ENCODE data around the gene NCS1.

NCS1 gene

DNA sequence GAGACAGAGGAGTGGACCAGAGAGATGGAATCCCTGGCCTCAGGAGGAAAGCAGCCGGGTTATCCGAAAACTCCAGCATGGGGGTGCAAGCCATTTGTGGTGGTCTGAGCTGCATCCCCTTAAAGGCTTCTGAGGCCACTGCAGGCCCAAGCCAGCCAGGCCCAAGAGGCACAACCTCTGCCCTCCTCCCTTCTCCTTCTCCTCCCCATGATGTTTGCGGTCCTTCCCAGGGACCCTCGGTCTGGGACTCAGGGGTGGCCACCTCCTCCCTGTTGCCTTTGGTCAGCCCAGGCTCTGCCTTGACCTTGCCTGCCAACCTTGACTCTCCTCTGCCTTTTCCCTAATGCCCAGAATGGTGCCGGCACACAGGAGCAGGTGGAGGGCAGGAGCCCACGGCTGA lies 4.6 kb downstream of the NCS1 start:
- no peak overlapping the region for H3K4me3 Mint-ChIP-seq
- no peak overlapping the region for H3K27ac Mint-ChIP-seq
- CTCF ChIA-PET, result no interaction called here

DNA sequence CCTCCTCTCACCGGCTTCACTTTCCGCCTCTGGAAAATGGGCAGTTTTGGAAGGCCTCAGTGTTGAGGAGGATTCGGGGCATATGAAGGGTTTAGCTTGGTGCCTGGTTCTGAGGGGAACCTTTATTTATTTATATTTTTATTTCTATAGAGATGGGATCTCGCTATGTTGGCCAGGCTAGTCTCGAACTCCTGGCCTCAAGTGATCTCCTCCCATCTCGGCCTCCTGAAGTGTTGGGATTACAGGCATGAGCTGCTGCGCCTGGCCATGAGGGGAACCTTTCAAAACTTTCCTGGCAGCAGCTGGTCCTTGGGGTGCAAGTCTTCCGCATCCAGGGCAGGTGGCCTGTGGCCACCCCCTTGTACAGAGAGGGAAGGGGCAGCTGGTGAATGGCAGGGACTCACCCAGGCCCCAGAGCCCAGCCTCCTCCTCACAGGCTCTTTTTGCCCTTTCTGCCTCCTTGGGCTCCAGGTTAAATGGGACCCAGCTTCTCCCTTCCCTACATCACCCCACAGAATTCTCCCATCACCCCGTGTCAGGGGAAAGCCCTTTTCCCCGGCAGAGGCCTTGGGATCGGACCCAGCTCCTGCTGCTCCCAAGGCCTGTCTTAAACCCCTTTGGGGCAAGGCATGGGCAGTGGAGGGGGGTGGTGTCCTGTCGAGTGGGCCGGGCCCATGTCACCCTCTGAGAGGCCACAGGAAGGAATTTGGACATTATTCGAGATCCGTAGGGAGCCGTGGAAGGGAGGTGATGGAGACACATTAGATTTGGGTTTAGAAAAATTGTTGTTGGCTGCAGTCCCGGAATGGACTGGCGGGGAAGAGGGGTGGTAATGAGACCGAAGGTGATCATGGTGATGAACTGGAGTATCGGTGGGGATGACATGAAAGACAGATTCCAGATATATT lies 5.9 kb downstream of the NCS1 start:
- H3K4me1 Mint-ChIP-seq, result peaks cover 2% of the 10 kb centered on the region
- no peaks in the 10 kb centered on the region for H3K36me3 Mint-ChIP-seq
- CTCF ChIA-PET, result no interaction called here
- H3K27ac Mint-ChIP-seq, result no peak overlapping the region
- DNase-seq, result no peak
- peaks cover 37% of the 10 kb centered on the region for H3K27me3 Mint-ChIP-seq
- no peak overlapping the region for H3K4me3 Mint-ChIP-seq
- no peaks in the 10 kb centered on the region for H3K9me3 Mint-ChIP-seq

More for the DNA sequence above, 4.6 kb downstream of the NCS1 start:
- no peak for DNase-seq
- H3K9me3 Mint-ChIP-seq, result no peaks in the 10 kb centered on the region
- H3K36me3 Mint-ChIP-seq, result no peaks in the 10 kb centered on the region
- H3K4me1 Mint-ChIP-seq, result peaks cover 3% of the 10 kb centered on the region
- H3K27me3 Mint-ChIP-seq, result peaks cover 42% of the 10 kb centered on the region

DNA sequence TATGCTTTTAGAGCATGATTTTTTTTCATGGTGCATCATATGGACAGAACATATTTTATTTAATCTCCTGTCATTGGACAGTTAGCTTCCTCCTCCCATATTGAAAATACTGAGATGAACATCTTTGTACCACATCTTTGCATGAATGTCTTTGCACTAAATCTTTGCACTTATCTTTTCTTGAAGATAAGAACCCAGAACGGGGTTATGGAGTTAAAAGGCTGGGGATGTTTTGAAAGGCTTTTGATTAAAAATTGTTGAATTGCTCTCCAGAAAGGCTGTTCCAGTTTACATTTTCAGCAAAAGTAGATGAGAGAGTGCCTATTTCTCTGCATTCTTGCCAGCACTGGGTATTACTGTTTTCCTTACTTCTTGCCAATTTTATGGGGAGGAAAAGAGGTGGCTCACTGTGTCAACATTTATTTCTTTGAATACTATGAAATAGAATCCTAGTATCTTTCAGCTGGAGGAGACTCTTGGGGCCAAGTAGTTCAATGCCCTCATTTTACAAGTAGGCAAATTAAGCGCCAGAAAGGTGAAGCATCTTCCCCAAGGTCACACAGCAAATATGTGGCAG lies 7.2 kb downstream of the NCS1 start:
- Mint-ChIP-seq H3K36me3 (no peaks in the 10 kb centered on the region), H3K27ac (no peak overlapping the region)

DNA sequence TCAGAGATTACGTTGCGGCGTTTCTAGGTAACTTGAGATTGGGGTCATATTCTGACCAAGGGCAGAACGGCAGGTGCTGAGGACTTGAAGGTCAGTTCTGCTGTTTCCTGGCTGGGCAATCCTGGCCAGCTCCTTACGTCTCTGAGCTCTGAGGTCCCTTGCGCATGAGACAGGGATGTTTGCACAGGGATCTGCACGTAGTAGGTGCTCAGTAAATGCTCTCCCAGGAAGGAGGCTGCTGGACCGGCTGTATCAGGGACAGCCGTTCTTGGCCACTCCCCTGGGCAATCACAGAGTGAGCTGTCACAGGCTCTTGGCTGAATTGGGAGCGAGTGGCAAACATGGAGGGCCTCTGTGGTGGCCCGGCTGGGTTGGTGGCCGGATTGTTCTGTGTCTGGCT lies 8.3 kb downstream of the NCS1 start:
- Mint-ChIP-seq H3K27ac (no peak overlapping the region), H3K27me3 (peaks cover 17% of the 10 kb centered on the region), H3K36me3 (no peaks in the 10 kb centered on the region), H3K9me3 (no peaks in the 10 kb centered on the region), H3K4me1 (no peaks in the 10 kb centered on the region), H3K4me3 (no peak overlapping the region)
- CTCF ChIA-PET, result no interaction called here
- DNase-seq, result no peak

More for the DNA sequence above, 7.2 kb downstream of the NCS1 start:
- Mint-ChIP-seq H3K27me3 (peaks cover 28% of the 10 kb centered on the region), H3K9me3 (no peaks in the 10 kb centered on the region), H3K4me1 (no peaks in the 10 kb centered on the region), H3K4me3 (no peak overlapping the region)
- DNase-seq, result no peak
- CTCF ChIA-PET, result no interaction called here

DNA sequence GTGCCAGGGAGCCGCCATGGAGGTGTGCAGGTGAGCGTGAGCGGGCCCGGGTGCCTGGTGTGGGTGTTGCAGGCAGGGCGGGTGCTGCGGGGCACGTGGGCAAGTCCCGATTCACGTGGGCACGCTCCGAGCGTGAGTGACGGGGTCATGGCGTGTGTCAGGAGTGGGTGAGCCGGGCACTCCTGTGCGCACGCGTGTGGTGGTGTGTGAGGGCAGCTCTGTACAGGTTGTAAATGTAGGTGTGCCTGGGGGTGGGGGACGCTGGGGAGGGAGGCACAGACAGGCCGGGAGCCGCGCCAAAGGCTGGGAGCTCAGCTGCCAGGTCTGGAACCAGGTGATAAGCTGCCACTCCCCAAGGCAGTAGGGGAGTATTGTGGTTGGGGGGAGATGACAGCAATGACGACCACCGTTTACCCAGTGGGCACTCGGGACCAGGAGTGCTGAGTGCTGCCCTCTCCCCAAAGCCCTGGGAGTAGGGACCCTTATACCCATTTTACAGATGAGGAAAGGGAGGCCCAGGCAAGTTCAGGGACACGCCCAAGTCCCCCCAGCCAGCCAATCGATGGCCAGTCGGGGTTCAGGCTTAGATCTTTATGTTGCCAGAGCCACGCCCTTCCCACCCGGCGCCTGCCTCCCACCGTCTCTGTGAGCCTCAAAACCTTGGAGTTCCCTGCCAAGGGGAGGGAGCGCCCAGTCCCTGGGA lies 9.6 kb downstream of the NCS1 start:
- Mint-ChIP-seq H3K27me3 (peaks cover 15% of the 10 kb centered on the region), H3K4me1 (no peaks in the 10 kb centered on the region), H3K36me3 (no peaks in the 10 kb centered on the region), H3K27ac (no peak overlapping the region), H3K4me3 (no peak overlapping the region), H3K9me3 (no peaks in the 10 kb centered on the region)
- CTCF ChIA-PET, result no interaction called here
- DNase-seq, result no peak

DNA sequence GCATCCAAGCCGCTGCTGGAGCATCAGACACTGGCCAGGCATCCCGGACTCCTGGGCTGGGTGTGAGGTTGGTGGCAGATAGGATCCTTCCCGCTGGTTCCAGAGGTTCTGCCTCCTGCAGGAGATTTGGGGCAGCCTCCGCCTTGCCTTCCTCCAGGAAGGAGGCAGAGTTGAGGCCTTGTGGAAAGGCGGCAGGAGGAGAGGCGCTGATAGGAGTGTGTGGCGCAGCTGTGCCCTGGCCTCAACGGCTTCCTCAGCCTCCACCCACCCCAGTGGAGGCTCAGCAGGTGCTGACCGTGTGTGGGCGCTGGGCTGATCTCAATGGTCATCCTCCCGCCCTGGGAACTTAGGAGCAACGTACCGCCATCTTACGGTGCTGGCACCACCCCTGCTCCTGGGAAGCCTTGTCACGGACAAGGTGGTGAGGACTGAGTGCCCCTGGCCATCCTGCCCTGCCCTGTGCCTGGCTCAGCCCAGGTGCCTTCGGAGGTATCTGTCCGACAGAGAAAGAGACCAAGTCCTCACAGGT lies 10.2 kb downstream of the NCS1 start:
- CTCF ChIA-PET, result no interaction called here
- H3K4me3 Mint-ChIP-seq, result no peak overlapping the region
- no peak for DNase-seq
- H3K27me3 Mint-ChIP-seq, result peaks cover 15% of the 10 kb centered on the region
- no peak overlapping the region for H3K27ac Mint-ChIP-seq
- no peaks in the 10 kb centered on the region for H3K4me1 Mint-ChIP-seq
- no peaks in the 10 kb centered on the region for H3K36me3 Mint-ChIP-seq
- no peaks in the 10 kb centered on the region for H3K9me3 Mint-ChIP-seq

DNA sequence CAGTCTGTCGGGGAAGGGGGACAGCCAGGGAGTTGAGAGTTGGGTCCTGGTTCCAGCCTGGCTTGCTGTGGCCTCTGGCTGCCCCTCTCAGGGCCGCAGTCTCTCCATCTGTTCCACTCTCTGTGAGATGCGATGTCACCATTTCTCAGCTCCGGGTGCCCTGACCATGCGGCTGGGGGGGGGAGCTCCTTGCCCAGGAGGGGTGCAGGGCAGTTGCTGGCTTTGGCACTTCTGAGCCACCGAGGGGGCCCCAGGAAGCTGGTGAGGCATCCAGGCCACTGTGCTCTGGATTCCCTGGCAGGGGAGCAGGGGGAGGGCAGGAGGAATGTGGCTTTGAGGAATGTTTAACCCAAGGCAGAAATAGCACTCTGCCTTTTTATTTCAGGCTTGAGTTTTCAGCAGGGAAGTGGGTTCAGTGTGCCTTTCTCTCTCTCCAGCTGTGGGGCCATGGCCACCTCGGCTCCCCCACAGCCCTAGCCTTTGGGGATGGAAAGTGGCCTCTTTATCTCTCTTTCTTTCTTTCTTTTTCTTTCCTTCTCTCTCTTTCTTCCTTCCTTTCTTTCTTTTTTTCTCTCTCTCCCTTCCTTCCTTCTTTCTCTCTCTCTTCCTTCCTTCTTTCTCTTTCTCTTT lies 11.0 kb downstream of the NCS1 start:
- H3K4me3 Mint-ChIP-seq, result no peak overlapping the region
- CTCF ChIA-PET, result no interaction called here
- H3K27me3 Mint-ChIP-seq, result peaks cover 11% of the 10 kb centered on the region
- H3K27ac Mint-ChIP-seq, result no peak overlapping the region
- no peaks in the 10 kb centered on the region for H3K36me3 Mint-ChIP-seq
- H3K4me1 Mint-ChIP-seq, result no peaks in the 10 kb centered on the region
- no peak for DNase-seq
- H3K9me3 Mint-ChIP-seq, result no peaks in the 10 kb centered on the region

DNA sequence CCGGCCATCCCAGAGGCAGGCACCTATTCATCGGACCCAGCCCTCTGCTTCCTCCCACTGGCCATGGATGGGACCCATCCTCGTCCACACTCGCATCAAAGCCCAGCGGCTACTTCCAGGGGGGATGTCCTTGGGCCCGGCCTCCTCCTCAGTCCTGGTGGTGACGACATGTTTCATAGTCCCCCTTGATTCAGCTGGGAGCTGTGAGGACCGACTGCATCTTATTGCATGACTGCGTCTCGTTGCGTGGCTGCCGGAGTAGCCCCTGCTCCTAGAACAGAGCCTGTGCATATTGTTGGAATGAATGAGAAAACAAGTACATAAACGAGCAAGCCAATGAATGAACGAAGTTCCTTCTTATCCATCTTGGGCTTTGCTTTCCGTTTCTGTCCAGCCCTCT lies 12.8 kb downstream of the NCS1 start:
- no peak overlapping the region for H3K4me3 Mint-ChIP-seq
- no peak overlapping the region for H3K27ac Mint-ChIP-seq
- no peaks in the 10 kb centered on the region for H3K4me1 Mint-ChIP-seq
- no peak for DNase-seq
- H3K27me3 Mint-ChIP-seq, result peaks cover 12% of the 10 kb centered on the region
- no peaks in the 10 kb centered on the region for H3K9me3 Mint-ChIP-seq
- H3K36me3 Mint-ChIP-seq, result no peaks in the 10 kb centered on the region
- CTCF ChIA-PET, result no interaction called here

DNA sequence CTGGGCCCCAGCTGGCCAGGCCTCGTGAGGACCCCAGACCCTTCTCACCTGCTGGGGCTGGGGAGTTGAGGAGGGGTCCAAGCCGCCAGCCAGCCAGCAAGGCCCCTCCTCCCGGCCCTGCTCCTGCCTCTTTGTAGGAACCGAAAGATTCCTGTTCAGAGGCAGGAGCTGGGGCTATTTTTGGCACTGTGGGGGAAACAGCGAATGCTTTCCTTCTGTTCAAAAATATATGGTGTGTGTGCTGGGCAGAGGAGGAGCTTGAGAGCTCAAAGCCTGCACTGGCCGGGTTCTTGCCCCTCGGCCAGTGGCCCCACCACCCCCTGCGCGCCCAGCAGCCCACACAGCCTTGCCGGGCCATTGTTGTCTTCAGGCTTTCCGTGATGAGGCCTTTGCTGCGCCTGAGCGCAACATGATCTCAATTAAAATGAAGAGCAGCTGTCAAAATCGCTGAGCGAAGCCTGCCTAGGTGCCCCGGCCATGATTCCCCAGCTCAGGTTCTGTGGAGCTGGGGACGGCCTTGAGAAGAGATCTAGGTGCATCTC lies 13.4 kb downstream of the NCS1 start:
- Mint-ChIP-seq H3K27ac (no peak overlapping the region), H3K27me3 (peaks cover 12% of the 10 kb centered on the region), H3K9me3 (no peaks in the 10 kb centered on the region), H3K4me1 (no peaks in the 10 kb centered on the region), H3K4me3 (no peak overlapping the region), H3K36me3 (no peaks in the 10 kb centered on the region)
- CTCF ChIA-PET, result no interaction called here
- DNase-seq, result no peak

DNA sequence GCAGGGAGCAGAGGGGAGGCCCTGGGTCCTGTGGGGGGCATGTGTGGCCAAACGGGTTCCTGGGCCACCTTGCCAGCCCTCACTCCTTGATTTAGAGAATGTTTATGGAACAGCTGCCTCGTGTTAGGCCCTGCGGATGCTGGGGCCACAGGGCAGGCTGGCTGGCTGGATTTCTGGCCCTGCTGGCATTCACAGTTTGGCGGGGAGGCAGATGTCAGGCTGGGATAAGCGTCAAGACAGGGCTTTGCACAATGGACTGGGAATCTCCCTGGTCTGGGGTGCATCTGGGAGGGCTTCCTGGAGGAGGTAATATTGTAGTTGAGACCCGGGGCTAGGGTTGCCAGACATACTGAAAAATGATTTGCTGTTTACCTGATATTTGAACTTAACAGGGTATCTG lies 13.8 kb downstream of the NCS1 start:
- no peaks in the 10 kb centered on the region for H3K36me3 Mint-ChIP-seq
- no peak overlapping the region for H3K4me3 Mint-ChIP-seq
- H3K27ac Mint-ChIP-seq, result no peak overlapping the region
- H3K27me3 Mint-ChIP-seq, result peaks cover 11% of the 10 kb centered on the region
- no peaks in the 10 kb centered on the region for H3K4me1 Mint-ChIP-seq
- CTCF ChIA-PET, result no interaction called here
- no peaks in the 10 kb centered on the region for H3K9me3 Mint-ChIP-seq
- DNase-seq, result no peak

DNA sequence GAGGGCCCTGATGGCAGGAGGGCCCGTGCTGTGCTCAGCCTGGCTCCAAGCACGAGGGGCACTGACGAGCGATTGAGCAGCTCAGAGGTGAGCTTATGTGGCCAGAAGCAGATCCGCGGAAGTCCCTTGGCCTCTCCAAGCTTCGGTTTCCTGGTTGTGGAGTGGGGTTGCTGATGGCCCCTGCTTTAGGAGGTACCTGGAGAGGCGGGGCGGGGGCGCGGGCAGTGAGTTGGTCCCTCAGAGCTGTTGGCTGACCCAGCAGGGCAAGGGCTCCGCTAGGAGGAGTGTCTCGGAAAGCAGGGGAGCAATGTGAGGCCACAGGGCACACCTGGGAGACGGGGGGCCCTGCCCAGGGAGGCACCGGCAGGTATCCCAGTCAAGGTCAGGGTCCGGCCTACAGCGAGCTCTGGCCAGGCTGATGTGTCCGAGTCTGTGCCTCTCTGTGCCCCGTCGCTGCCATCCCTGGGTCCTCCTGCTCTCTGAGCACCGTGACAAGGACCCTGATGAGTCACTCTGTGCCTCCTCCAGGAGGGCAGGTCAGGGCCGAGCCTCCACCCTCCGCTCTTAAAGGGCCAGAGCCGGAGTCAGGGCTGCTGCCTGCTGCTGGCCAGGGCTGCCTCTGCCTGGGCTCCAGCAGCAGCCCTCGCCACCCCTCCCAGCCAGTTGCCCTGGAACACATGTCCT lies 14.8 kb downstream of the NCS1 start:
- H3K27me3 Mint-ChIP-seq, result peaks cover 8% of the 10 kb centered on the region
- H3K27ac Mint-ChIP-seq, result no peak overlapping the region
- H3K9me3 Mint-ChIP-seq, result no peaks in the 10 kb centered on the region
- no peak overlapping the region for H3K4me3 Mint-ChIP-seq
- CTCF ChIA-PET, result no interaction called here
- DNase-seq, result no peak
- H3K4me1 Mint-ChIP-seq, result no peaks in the 10 kb centered on the region
- H3K36me3 Mint-ChIP-seq, result no peaks in the 10 kb centered on the region

DNA sequence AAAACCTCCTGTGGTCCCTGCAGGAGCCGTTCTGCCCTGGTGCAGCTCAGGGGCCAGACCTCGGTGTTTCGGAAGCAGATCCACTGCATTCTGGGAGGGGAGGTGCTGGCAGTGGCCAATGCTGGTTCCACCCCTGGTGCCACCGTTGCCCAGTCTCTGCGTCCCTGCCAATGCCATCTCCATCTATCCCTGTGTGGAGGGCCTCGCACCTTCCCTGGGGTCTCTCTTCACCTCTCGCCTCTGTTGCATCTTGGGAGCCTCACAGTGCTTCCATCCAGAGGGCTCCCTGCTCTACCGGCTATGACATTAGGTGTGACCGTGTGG lies 15.3 kb downstream of the NCS1 start:
- CTCF ChIA-PET, result no interaction called here
- DNase-seq, result no peak
- Mint-ChIP-seq H3K36me3 (no peaks in the 10 kb centered on the region), H3K4me1 (no peaks in the 10 kb centered on the region), H3K27ac (no peak overlapping the region), H3K4me3 (no peak overlapping the region), H3K27me3 (peaks cover 8% of the 10 kb centered on the region), H3K9me3 (no peaks in the 10 kb centered on the region)

DNA sequence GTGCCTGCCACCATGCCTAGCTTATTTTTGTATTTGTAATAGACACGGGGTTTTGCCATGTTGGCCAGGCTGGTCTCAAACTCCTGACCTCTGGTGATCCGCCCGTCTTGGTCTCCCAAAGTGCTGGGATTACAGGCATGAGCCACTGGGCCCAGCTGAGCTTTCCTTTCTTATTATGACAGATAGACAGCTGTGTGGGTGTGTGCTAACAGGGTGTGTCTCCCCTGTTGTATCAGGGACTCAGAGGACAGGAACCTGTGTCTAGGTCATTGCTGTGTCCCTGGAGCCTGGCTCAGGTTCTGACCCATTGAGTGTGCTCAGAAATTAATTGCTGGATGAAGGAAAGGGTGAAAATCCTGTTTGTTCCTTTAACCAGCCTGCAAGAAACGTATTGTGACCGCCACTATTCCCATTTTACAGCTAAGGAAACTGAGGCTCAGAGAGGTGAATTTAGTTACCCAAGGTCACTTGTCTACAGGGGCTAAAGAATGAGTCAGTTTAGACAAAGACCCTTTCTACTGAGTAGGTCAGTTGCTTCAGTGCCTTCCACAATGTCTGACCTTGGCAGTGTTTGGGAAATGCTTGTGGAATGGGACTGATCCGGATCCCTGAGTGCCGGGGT lies 16.8 kb downstream of the NCS1 start:
- H3K9me3 Mint-ChIP-seq, result no peaks in the 10 kb centered on the region
- no peak for DNase-seq
- no peak overlapping the region for H3K27ac Mint-ChIP-seq
- H3K27me3 Mint-ChIP-seq, result peaks cover 5% of the 10 kb centered on the region
- H3K4me3 Mint-ChIP-seq, result no peak overlapping the region
- H3K4me1 Mint-ChIP-seq, result no peaks in the 10 kb centered on the region
- H3K36me3 Mint-ChIP-seq, result no peaks in the 10 kb centered on the region
- CTCF ChIA-PET, result interaction anchor here (0.6 kb wide), 1 partner anchor 282 kb away, joined by 3 read pairs; no protein-coding TSS in a partner anchor

All from activated naive CD4-positive, alpha-beta T cell treated with anti-CD3 and anti-CD28 coated beads, Interleukin-2, amount 10 ng/mL, durations not matched to agents 7 days and 5 days (primary cell).